ENCODE measurements around the gene TPM2.

Gene TPM2

GRCh38 chr9:35689542-35690293 lies at the start of gene TPM2:
TSS of gene TPM2 (minus strand) at chr9:35689925. CDS start at chr9:35689817, 108 bp downstream.
- peak; percentile 97 for DNase-seq (ENCODE audit: low read depth, low spot score)

GRCh38 chr9:35738924-35739323 lies 49.2 kb upstream of the TPM2 start:
- DNase-seq (ENCODE audit: low read depth, low spot score): no peak

GRCh38 chr9:35738186-35738585 lies 48.5 kb upstream of the TPM2 start:
- DNase-seq (ENCODE audit: low read depth, low spot score): no peak

GRCh38 chr9:35737143-35737542 lies 47.4 kb upstream of the TPM2 start:
- DNase-seq (ENCODE audit: low read depth, low spot score): no peak

GRCh38 chr9:35736201-35736633 lies 46.5 kb upstream of the TPM2 start:
- DNase-seq (ENCODE audit: low read depth, low spot score): peak; percentile 87

- DNase-seq (ENCODE audit: low read depth, low spot score): no peak
Observed at GRCh38 chr9:35734096-35734495, 44.4 kb upstream of the TPM2 start.

GRCh38 chr9:35732800-35733541 lies 43.2 kb upstream of the TPM2 start:
- peak; percentile 74 for DNase-seq (ENCODE audit: low read depth, low spot score)

- peak; percentile 99 for DNase-seq (ENCODE audit: low read depth, low spot score)
Observed at GRCh38 chr9:35732185-35732799, 42.6 kb upstream of the TPM2 start, which contains the start of the genes CREB3 and TLN1. TSS of gene CREB3 (plus strand) at chr9:35732666. CDS start at chr9:35732773, 107 bp downstream. TSS of gene TLN1 (minus strand) at chr9:35732195. CDS start at chr9:35725694, 6,501 bp downstream.

- DNase-seq (ENCODE audit: low read depth, low spot score): no peak
Observed at GRCh38 chr9:35731415-35732184, 41.9 kb upstream of the TPM2 start.

GRCh38 chr9:35730486-35730854 lies 40.7 kb upstream of the TPM2 start:
- DNase-seq (ENCODE audit: low read depth, low spot score): no peak

GRCh38 chr9:35729700-35730485 lies 40.2 kb upstream of the TPM2 start:
- peak; percentile 87 for DNase-seq (ENCODE audit: low read depth, low spot score)

- DNase-seq (ENCODE audit: low read depth, low spot score): peak; percentile 11
Observed at GRCh38 chr9:35729101-35729500, 39.4 kb upstream of the TPM2 start.

- peak; percentile 93 for DNase-seq (ENCODE audit: low read depth, low spot score)
Observed at GRCh38 chr9:35728041-35728971, 38.6 kb upstream of the TPM2 start.

- no peak for DNase-seq (ENCODE audit: low read depth, low spot score)
Observed at GRCh38 chr9:35727676-35728040, 37.9 kb upstream of the TPM2 start.

- DNase-seq (ENCODE audit: low read depth, low spot score): peak; percentile 74
Observed at GRCh38 chr9:35726931-35727330, 37.2 kb upstream of the TPM2 start.

GRCh38 chr9:35725362-35725761 lies 35.6 kb upstream of the TPM2 start:
- DNase-seq (ENCODE audit: low read depth, low spot score): no peak

GRCh38 chr9:35723908-35724307 lies 34.2 kb upstream of the TPM2 start:
- DNase-seq (ENCODE audit: low read depth, low spot score): no peak

- no peak for DNase-seq (ENCODE audit: low read depth, low spot score)
Observed at GRCh38 chr9:35723426-35723825, 33.7 kb upstream of the TPM2 start.

- no peak for DNase-seq (ENCODE audit: low read depth, low spot score)
Observed at GRCh38 chr9:35719546-35719945, 29.8 kb upstream of the TPM2 start.

Data from astrocyte of the hippocampus (primary cell).